ENCODE data around the gene SETBP1.

The SETBP1 gene

DNA sequence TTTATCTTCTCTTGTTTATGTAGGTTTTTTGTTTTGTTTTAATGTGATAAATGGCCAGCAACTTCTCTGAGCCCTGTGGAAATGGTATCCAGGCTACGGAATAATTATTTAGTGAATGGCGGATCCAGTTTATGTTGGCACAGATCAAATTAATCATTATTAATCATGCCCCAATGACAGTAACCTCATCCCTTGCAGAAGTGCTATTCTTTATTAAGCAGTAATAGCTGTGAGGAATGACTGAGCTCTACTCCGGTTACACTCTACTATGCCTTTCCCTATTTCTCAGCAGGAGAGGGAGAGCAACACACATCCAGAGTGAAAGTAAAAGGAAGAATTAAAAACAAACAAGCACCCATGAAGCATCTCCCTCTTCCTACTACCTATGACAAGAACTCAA is 84.8 kb downstream of the SETBP1 start:
- no peak for DNase-seq

DNA sequence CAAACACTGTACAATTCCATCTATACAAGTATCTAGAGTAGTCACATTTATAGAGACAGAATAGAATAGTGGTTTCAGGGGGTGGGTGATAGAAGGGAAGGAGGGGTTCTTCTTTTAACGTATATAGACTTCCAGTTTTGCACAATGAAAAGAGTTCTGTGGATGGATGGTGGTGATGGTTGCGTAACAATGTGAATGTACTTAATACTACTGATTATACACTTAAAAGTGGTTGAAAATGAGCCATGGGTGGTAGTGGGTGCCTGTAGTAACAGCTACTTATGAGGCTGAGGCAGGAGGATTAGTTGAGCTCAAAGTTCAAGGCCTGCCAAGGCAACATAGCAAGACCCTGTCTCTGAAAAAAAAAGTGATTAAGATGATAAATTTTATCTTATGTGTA is 85.8 kb downstream of the SETBP1 start:
- peak; percentile 27 for DNase-seq

DNA sequence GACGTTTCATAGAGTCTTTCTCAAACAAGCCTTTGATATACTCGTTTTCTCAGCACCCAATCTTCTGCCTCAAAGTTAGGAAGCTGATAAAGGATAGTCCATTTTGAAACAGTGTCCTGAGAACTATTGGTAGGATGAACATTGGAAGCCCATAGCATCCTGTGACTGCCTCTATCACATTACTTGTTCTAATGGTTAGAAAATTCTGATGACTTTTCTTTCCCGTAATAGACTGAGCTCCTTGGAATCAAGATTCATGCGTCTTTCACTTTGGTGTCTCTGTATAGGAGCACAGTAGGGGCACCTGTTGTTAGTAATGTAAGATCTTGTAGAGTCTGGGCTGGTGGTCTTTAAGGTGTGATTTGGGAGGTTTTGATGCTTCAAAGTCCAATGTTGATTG is 87.1 kb downstream of the SETBP1 start:
- DNase-seq, result no peak

DNA sequence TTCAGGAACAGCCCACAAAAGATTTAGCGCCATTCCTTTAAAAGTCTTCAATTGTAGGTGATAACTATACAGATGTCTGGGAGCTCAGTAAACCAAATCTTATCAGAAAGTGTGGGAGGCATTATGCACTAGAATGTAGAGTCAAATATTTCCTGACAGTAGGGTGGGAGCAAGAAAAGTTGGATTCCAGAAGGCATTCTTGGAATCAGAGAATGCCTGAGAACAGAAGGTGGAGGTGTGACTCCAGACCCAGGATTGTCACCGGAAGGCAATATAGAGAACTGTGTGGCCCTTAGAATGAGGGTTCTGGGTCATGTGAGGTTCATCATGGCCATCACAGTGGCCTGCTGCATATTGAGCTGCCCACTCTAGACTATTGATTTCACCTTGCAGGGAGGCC is 90.0 kb downstream of the SETBP1 start:
- no peak for DNase-seq

DNA sequence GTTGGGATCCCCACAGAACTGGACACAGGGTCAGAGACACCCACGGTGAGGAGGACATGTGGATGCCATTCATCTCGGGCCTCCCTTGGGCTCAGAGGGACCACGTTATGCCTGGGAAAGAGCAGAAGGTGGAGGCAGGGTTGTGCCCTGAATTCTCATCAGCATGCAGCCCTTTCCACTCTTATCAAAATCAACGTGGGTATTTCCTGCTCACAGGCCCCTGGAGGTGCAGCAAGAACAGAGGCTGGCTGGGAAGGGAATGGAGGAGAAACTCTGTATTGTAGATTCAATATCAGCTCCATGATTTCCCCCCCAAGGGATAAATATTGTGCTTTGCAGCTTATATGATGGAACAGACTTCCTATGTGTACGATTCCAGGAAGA is 90.9 kb downstream of the SETBP1 start:
- no peak for DNase-seq

DNA sequence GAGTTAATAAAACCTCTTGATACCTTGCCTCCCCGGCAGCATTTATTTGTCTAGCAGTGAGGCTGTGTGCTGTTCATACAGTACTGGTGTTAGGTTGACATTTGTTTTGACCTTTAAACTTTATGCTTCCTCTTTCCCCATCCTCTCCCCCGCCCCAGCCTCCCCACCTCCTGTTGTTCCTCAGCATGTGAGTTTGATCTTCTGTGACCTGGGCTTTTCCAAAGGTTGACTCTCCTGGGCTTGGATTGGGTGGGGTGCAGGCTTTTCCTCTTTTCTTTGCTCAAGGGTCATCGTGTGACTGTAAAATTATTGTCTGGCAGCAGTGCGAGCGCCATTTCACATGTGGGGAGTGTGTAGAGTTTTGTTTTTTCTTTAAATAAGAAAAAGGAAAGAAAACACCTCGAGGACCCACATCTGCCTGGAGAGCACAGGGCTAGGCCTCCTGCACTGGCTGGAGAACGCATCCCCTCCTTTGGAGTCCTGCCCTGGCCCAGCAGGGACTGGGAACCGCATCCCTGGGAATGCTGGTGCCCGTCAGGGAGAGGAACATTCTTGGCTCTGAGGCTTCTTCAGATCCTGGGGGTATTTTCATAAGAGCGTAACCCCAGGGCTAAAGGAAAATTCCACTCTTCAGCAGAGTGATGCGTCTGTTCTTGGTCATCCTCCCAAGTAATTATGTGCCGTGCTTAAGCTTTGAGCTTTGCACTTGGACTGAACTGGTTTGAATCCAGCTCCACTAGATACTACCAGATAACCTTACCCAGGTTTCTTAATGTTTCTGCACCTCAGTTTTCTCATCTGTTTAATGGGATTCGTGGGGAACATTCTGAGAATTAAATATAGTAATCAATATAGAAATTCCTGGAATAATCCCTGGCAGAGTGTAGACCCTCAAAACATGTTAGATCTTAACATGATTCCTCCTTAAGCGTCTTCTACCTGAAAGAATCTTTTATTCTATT is 91.5 kb downstream of the SETBP1 start:
- DNase-seq, result peak; percentile 11

DNA sequence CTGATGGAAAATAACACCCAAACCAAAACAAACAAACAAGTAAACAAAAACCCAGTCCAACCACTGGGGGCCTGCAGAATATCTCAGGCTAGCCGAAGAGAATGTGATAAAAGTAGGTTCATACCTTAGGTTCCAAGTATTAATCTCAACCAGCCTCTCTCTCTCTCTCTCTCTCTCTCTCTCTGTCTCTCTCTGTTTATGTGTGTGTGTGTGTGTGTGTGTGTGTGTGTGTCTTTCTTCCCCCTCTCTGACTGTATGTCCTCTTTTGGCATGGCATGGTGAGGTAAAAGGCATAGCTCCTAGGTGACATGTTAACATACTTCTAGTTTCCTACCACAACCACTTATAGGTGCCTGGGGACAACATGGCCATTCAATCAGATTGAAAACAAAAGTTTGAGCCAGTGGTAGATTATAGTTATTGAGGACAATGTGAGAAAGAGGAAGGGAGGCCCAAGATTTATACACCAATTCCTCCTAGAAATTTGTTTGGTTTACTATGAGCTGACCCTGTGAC is 93.0 kb downstream of the SETBP1 start:
- DNase-seq, result no peak

DNA sequence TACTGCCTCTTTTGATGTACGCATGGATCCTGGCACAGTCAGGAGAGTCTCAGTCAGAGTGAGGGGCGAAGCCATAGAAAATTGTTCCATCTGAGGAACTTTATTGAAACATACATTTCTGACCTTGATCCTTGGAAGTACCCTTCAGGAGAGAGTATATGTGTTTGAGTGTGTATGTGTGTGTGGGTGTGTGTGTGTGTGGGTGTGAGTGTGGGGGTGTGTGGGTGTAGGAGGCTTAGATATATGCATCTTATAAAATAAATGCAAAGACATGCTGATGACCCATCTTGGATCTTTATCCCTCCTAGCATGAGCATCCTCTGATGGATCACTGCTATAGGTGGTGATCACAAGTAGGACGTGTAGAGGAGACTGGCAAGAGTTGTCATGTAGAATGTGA is 93.5 kb downstream of the SETBP1 start:
- no peak for DNase-seq

DNA sequence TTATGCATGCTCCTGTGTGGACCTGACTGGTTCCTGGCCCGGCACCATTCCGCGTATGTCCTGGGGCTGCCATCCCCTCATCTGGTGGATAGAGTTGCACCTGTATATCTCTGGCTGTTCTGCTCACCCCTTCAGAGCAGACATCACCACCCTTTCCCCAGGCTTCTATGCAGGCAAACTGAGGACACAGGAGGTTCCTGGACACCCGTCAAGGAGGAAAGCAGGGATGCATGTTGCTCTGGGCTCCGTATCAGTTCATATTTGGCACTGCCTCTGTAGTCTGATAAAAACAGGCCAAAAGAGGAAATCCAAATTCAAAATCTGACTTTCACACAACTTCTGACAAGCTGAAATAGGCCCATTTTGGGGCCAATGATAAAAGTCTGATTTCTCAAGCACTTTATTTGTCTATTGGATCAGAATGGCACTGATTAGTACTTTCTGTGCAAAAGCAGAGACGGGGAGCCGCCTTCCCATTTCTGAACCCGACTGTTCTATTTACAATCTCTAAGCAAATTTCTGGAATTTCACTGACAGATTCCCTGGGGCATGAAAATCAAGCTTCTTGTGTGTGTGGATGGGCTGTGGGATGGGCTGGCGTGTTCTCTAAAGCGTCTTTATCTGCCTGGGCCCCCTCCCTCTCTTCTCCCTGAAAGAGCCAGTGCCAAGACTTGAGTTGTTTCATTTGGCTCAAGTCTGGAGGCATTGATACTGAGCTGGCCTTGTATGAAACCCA is 96.9 kb downstream of the SETBP1 start:
- DNase-seq, result no peak

DNA sequence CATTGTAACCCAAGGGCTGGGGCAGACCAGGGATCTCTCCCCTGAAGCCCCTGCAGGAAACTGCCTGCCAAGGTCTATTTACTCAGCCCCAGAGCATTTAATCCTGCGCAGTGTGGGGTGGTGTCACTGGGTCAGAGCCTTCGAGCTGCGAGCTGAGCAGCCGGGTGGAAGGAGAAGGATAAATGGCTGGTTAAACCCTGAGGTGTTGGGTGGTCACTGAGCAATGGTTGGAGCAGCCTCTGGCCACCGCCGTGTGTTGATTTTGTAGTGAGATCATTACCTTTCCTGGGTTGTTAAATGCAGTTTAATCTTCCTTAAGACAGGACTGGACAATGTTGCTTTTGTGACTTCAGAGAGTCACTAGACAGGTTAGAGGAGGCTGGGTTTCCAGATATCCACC is 98.1 kb downstream of the SETBP1 start:
- DNase-seq, result no peak

DNA sequence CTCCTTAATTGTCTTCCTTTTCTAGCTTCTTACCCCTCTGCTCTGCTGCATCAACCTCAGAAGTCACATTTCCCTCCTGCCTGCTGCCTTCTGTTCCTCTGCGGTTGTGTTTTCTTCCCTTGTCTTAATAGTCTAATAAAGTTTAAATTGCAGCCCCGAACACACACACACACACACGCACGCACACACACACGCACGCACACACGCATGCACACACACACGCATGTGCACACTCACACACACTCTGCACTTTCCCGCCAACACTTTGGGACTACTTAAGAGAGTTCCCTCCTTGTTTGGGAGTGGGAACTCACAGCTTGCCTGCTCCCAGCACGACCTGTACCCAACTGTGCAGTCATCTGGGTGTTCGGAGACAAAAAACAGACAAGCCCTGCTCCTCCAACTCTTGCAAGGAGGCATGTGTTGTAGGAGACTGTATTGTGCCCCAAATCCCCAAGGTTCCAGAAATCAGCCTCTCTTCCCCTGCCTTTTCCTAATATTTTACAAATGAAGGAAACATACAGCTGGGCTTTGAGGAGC is 99.1 kb downstream of the SETBP1 start:
- DNase-seq, result no peak

DNA sequence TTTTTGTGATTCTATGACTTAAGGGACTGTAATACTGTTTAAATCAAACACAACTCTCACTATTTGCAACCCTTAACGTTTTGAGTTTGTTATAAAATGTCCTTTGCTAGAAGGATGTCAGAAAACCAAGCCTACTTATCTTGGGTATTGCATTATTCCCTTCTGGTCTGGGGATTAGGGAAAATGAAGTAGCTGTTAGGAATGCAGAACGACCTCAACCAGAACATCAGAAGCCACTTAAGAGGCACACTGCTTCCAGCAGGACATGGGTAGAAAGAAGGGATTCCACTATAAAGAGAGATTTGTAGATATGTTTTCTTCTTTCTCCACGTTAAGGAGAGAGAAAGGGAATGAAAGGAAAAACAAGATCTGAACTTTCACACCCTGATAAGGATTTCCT is 101.2 kb downstream of the SETBP1 start:
- no peak for DNase-seq

DNA sequence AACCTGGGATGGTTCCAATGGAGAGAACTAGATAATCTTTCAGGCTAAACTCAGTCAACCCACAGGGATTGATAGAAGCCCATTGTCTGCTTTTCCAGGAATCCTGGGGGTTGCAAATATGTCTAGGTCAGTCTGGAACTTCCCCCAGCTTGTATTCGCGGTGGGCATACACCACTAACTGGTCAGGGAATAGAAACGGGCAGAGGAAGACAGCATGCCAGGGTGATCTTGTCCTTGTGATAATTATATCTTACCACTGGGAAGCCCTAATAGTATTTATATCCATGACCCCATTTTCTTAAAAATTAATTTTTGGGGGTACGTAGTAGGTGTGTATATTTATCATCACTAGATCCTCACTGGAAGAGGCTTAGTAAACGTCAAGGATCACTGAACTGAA is 101.9 kb downstream of the SETBP1 start:
- no peak for DNase-seq

DNA sequence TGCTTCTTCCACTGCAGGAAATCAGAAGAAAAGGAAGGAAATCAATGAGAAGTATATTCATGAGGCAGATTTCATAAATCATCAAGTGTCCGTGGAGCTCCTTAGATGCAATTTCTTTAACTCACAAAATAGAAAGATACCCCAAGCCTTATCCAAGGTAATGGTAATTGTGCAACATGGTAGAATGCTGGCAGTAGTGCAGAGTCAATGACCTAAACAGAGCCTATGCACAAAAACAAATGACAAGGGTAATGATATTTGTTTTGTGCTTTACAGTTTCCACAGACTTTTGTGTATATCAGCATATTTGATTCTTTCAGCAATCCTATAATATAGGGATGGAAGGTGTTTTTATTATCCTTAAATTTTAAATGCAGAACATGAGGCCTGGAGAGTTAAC is 102.7 kb downstream of the SETBP1 start:
- DNase-seq, result no peak

DNA sequence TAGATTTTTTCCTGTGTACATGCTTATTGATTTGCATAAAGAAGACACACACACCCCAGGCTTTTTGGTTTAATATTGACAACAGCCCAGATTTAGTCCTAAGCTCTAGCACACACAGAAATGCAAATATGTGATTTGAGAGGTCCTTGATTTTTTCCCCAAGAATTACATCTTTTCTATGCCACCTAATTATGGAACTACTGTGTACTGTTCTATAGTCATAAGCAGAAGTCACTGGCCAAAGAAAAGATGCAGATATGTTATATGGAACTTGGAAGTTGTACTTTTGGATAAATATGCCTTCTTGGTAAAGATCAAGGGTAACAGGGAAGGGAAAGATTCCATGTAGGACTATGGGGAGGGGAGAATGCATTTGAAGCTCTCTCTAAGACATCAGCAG is 105.6 kb downstream of the SETBP1 start:
- no peak for DNase-seq

DNA sequence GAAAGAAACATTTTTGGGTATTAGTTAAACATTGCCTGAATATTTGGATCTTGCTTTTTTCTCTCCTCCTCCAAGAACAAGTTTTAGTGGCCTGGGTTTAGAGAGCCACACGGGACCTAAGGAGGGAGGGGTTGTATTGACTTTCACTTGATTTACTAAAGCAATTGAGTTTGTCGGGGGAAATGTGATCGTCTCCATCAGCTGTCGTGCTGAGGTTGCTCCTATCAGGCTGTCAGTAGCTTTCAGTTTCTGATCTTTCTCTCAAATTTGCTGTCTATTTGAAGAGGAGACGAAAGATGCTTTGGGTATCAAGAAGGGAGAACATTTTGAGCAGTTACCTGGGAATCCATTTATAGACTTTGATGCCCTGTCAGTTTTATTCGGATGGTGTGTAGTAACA is 106.0 kb downstream of the SETBP1 start:
- DNase-seq, result no peak

DNA sequence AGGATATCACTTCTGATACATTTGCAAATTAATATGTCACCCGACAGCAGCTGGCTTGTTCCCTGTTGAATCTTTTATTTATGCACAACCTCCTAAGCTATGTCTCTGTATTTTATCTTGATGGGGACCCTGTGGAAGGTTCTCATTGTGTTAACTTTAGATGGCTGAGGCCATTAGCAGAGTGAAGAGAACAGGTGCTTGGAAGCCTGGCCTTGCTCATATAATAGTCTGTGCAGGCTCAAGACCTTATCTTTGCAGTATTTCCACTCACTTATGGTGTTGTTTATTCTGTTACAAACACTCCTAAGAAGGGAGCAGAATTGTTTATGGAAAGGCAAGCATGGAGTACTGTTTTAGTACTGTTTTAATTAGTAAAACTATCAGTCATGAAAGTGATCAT is 107.6 kb downstream of the SETBP1 start:
- no peak for DNase-seq

DNA sequence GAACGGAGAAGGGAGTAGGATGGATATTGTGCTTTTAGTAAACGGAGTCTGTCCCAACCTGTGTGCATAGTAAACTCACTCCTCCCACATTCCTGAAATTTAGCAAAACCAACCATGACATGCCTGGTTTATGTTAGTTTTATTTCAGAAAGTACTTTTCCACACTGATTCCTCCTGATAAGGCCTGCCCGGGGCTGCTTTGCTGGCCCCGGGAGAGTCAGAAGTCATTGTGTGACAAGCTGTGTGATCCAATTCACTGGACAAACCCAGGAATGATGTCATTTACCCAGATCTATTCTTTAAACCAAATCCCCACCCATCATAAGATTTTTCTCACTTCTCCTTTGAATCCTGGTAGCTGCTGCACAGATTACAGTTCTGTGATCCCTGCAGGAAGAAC is 109.0 kb downstream of the SETBP1 start:
- peak; percentile 63 for DNase-seq

DNA sequence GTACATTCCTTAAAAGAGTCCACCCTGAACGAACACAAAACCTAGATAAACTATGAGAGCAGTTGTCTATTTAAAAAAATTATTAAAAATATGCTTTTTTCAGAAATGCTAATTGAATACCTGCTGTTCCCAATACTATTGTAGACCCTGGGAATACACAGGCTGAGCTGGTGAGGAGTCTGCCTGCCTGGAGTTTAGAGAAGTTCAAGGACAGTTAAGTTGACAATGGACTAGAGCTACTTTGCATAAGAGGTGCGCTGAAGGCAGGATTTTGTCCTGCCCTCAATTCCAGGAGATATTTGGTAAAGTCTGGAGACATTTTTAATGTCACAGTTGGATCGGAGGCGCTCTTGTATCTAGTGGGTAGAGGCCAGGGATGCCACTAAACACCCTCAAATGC is 110.2 kb downstream of the SETBP1 start:
- no peak for DNase-seq

DNA sequence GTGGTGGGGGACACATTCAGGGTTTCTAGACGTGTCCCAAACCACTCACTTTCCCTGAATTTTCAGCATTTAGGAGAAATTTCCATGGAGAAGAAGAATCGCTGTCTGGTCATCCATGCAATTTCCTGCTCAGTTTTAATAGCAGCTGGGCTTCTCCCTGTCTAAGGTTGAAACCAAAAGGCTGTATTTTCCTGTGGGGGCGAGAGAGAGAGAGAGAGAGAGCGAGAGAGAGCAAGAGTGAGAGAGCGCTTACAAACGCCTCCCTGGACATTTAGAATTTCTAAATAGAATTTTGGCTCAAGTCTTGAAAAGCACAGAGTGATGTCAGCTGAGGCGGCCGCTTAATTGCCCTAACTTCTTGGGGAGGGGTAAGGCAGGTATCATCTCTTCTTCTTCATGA is 110.8 kb downstream of the SETBP1 start:
- no peak for DNase-seq

DNA sequence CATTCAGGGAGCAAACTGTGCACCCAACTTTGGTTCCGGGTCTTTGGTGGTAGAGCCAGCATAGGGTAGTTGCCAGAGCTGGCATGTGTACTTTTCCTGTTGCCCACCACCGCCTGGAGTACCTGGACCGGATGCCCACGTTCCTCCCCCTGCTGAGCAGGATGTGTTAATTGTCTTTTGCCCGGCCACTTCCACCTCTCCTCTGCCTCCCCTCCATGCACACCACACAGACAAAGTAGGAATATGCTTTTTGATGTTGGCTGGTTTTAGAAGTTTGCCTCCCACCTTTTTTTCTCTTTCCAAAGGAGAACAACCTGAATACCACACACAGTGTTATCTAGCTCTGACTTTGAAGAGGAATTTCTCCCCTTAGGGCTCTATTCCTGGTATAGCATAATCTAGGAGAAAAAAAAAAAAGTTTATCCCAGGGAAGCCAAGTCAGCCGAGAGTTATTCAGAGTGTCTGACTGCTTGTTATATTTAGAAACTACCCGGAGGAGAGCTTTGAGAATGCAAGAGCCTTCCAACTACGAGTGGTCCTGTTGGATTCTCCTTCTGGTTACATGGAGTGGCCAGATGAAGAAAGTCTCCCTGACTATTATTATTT is 111.9 kb downstream of the SETBP1 start:
- DNase-seq, result no peak

DNA sequence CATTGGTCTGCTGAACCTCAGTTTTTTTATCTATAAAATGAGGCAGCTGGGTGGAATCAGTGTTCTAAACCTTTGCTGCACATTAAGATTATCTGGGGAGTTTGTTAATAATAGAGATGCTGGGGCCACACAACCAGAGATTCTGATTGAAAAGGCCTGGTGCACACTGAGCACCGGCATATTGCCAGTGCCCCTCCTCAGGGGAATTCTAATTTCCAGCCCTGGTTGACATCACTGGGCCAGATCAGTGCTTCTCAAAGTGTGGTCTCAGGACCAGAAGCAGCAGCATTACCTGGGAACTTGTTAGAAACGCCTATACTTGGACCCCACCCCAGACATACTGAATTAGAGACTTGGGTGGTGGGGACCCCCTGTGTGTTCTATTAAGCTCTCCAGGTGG is 112.5 kb downstream of the SETBP1 start:
- no peak for DNase-seq

DNA sequence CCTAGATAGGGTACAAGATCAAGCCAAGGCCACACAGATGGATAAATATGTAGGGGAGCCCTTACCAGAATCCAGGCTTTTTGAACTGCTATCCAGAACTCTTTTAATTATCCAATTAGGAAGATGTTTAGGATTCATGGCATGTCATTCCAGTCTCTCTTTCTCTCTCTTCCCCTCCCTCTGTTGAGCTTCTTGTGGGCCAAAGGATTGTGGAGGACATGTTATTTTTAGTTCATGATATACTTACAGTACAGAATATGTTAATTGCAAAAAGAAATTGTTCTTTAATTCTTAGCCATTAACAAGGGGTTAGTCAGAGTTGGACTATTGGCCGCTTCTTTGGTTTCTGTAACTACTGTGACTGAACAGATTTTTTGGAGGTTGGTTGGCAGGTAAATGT is 113.0 kb downstream of the SETBP1 start:
- DNase-seq, result no peak
